Calu3 (cell line): ENCODE results near the gene FMN2. TPM values are rescaled to one million over a fixed set of nuclear protein-coding genes. Genes with fewer than 3 reads are reported as not detected.

Source experiments
- BruUV-seq: library from RNA; stranded (reverse); fragments of 400-500 nt; replicated peaks from 2 replicates; lab custom pipeline; 2021; lab: Mats Ljungman, UMichigan
- CTCF ChIA-PET: fragments of 300-600 bp; sonication (Branson Sonifier 250); formaldehyde crosslinking; loops from one replicate; lab custom pipeline; 2022; ENCODE audit warnings: antibody characterized with exemption; lab: Charles Lee
- DNase-seq: peaks from one replicate; pipeline ENCODE4 v3.0.0; 2022
- H3K27ac Mint-ChIP-seq: one replicate; pipeline ENCODE4 v1.8.0; 2022; ENCODE audit warnings: mixed read lengths; ENCODE audit not compliant: unreplicated experiment
- H3K27me3 Mint-ChIP-seq: one replicate; pipeline ENCODE4 v1.8.0; 2022; ENCODE audit warnings: mixed read lengths; ENCODE audit not compliant: unreplicated experiment
- H3K36me3 Mint-ChIP-seq: one replicate; pipeline ENCODE4 v1.8.0; 2022; ENCODE audit warnings: mild to moderate bottlenecking, moderate library complexity, mixed read lengths; ENCODE audit not compliant: insufficient read depth, unreplicated experiment
- H3K4me1 Mint-ChIP-seq: one replicate; pipeline ENCODE4 v1.8.0; 2022; ENCODE audit warnings: mild to moderate bottlenecking, low read depth, mixed read lengths; ENCODE audit not compliant: unreplicated experiment
- H3K4me3 Mint-ChIP-seq: one replicate; pipeline ENCODE4 v1.8.0; 2022; ENCODE audit warnings: mild to moderate bottlenecking, low read depth, moderate library complexity, mixed read lengths; ENCODE audit not compliant: unreplicated experiment
- H3K9me3 Mint-ChIP-seq: one replicate; pipeline ENCODE4 v1.8.0; 2022; ENCODE audit warnings: low read depth, mixed read lengths; ENCODE audit not compliant: unreplicated experiment
- CTCF ChIP-seq: fragments of 200-600 bp; IDR thresholded peaks from one replicate; pipeline ENCODE4 v1.8.0; 2022; ENCODE audit warnings: antibody characterized with exemption; ENCODE audit not compliant: unreplicated experiment
- intact Hi-C: fragments of 100-400 bp; cut with micrococcal nuclease; formaldehyde crosslinking; loops from one replicate; pipeline ENCODE4 v1.10.0; 2022; ENCODE audit not compliant: unreplicated experiment
- total RNA-seq: library from RNA; stranded (reverse); gene quantifications from 2 replicates; pipeline ENCODE4 v1.2.3, GENCODE V29; 2022

Gene FMN2
- total RNA-seq, 1 experiment from 2014 or later, result 0.12 TPM

GRCh38 chr1:240464099-240464498, 372.4 kb downstream of the FMN2 start:
- no peak for DNase-seq
- Mint-ChIP-seq H3K27ac (no peak overlapping the region), H3K4me1 (peaks cover 16% of the 10 kb centered on the region), H3K27me3 (no peaks in the 10 kb centered on the region), H3K4me3 (no peak overlapping the region), H3K9me3 (peaks cover 2% of the 10 kb centered on the region), H3K36me3 (no peaks in the 10 kb centered on the region)
- intact Hi-C loops, result no loop called here
- BruUV-seq, result no TSS peak
- no peak for TF ChIP-seq CTCF
- CTCF ChIA-PET, result interaction anchor here (1.0 to 1.6 kb wide), 2 partner anchors 9 to 20 kb away, joined by 3 to 4 read pairs; no protein-coding TSS in a partner anchor

GRCh38 chr1:240465531-240465940, 373.9 kb downstream of the FMN2 start:
- no peak for TF ChIP-seq CTCF
- CTCF ChIA-PET, result interaction anchor here (0.6 kb wide), 1 partner anchor 181 kb away, joined by 4 read pairs; no protein-coding TSS in a partner anchor
- no peaks in the 10 kb centered on the region for H3K27me3 Mint-ChIP-seq
- H3K4me1 Mint-ChIP-seq, result peaks cover 16% of the 10 kb centered on the region
- H3K4me3 Mint-ChIP-seq, result peak overlapping the region; percentile 13
- peaks cover 2% of the 10 kb centered on the region for H3K9me3 Mint-ChIP-seq
- DNase-seq, result no peak
- peak overlapping the region; percentile 13 for H3K27ac Mint-ChIP-seq
- H3K36me3 Mint-ChIP-seq, result no peaks in the 10 kb centered on the region
- no TSS peak for BruUV-seq
- intact Hi-C loops, result no loop called here

DNA sequence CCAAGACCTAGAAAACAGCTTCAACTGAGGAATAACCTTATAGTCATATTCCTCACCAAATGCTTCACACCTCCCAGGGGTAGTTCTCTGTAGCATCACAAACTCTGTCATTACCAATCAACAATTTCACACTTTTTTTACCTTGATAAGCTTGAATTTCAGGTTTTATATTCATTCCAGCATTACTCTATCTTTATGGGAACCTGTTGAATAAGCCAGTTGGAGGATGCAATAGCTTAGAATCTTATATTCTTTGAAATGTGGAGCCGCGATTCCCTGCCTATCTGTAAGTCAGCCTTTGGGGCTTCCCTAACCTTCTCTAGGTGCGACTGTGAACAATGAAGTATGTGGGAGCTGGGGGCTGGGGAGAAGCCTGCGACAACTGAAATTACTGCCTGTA, 374.8 kb downstream of the FMN2 start:
- CTCF ChIA-PET, result no interaction called here
- no peak overlapping the region for H3K27ac Mint-ChIP-seq
- no peaks in the 10 kb centered on the region for H3K36me3 Mint-ChIP-seq
- peaks cover 16% of the 10 kb centered on the region for H3K4me1 Mint-ChIP-seq
- no peak overlapping the region for H3K4me3 Mint-ChIP-seq
- no peak for TF ChIP-seq CTCF
- DNase-seq, result no peak
- intact Hi-C loops, result no loop called here
- peaks cover 2% of the 10 kb centered on the region for H3K9me3 Mint-ChIP-seq
- no TSS peak for BruUV-seq
- H3K27me3 Mint-ChIP-seq, result no peaks in the 10 kb centered on the region

DNA sequence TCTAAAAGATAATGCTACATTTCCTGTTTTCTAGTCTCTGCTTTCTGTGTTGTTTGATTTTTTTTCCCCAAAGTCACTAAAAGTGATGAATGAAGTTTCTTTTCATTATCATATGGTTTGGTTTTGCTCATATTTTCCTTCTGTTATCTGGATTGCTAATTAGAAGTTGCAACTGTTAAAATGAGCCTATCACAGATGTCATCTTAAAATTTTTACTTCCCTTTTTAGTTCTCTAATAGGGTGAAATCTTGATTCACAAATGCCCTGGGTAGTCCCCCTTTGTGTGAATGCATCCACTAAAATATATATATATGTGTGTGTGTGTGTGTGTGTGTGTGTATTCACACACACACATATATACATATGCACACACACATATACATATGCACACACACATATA, 376.2 kb downstream of the FMN2 start:
- CTCF ChIA-PET, result no interaction called here
- no peak overlapping the region for H3K27ac Mint-ChIP-seq
- H3K9me3 Mint-ChIP-seq, result peaks cover 2% of the 10 kb centered on the region
- no peak overlapping the region for H3K4me3 Mint-ChIP-seq
- no peak for DNase-seq
- H3K36me3 Mint-ChIP-seq, result no peaks in the 10 kb centered on the region
- no peak for TF ChIP-seq CTCF
- no peaks in the 10 kb centered on the region for H3K27me3 Mint-ChIP-seq
- BruUV-seq, result no TSS peak
- intact Hi-C loops, result no loop called here
- H3K4me1 Mint-ChIP-seq, result peaks cover 16% of the 10 kb centered on the region
